WTC11 (cell line): ENCODE measurements around the gene TFCP2. TPM values are rescaled to one million over a fixed set of nuclear protein-coding genes. Genes with fewer than 3 reads are reported as not detected.
A peak's percentile ranks its signal among the peaks of the same experiment; 100 is the strongest.

Source experiments
- ATAC-seq: fragments of 200-7000 bp; cut with Tn5 transposase; 2 replicates; pipeline ENCODE4 v1.10.0; 2021; ENCODE audit warnings: mild to moderate bottlenecking, moderate library complexity
- CTCF ChIA-PET: fragments of 300-600 bp; sonication (Branson Sonifier 250); formaldehyde crosslinking; loops from one replicate; lab custom pipeline; 2021; ENCODE audit warnings: antibody characterized with exemption; lab: Charles Lee
- POLR2A ChIA-PET: fragments of 350-600 bp; sonication (Branson Sonifier 250); formaldehyde crosslinking; loops from one replicate; lab custom pipeline; 2021; ENCODE audit warnings: antibody characterized with exemption; lab: Charles Lee
- DNase-seq: peaks from one replicate; pipeline ENCODE4 v3.0.0; 2021; ENCODE audit warnings: low spot score
- H3K27ac Mint-ChIP-seq: 2 replicates; pipeline ENCODE4 v1.8.0; 2021; ENCODE audit warnings: mixed read lengths
- H3K27me3 Mint-ChIP-seq: 2 replicates; pipeline ENCODE4 v1.8.0; 2021; ENCODE audit warnings: low read depth, mild to moderate bottlenecking, moderate library complexity, mixed read lengths
- H3K36me3 Mint-ChIP-seq: 2 replicates; pipeline ENCODE4 v1.8.0; 2021; ENCODE audit warnings: mixed read lengths
- H3K4me1 Mint-ChIP-seq: 2 replicates; pipeline ENCODE4 v1.8.0; 2022; ENCODE audit warnings: mixed read lengths
- H3K4me3 Mint-ChIP-seq: 2 replicates; pipeline ENCODE4 v1.8.0; 2021; ENCODE audit warnings: mild to moderate bottlenecking, moderate library complexity, mixed read lengths
- H3K9me3 Mint-ChIP-seq: 2 replicates; pipeline ENCODE4 v1.8.0; 2021; ENCODE audit warnings: mixed read lengths
- ATF1 ChIP-seq: sonication (generic); formaldehyde crosslinking; IDR thresholded peaks from 2 replicates; pipeline ENCODE4 v1.8.1; 2023; ENCODE audit warnings: mild to moderate bottlenecking, moderate library complexity, missing genetic modification reagents
- ESRRA ChIP-seq: sonication (generic); formaldehyde crosslinking; IDR thresholded peaks from 2 replicates; pipeline ENCODE4 v1.8.1; 2022; ENCODE audit warnings: mild to moderate bottlenecking, missing genetic modification reagents, borderline replicate concordance
- ETV6 ChIP-seq: sonication (generic); formaldehyde crosslinking; IDR thresholded peaks from 2 replicates; pipeline ENCODE4 v1.8.1; 2022; ENCODE audit warnings: mild to moderate bottlenecking, missing genetic modification reagents
- FOXP1 ChIP-seq: sonication (generic); formaldehyde crosslinking; IDR thresholded peaks from 2 replicates; pipeline ENCODE4 v1.8.0; 2022; ENCODE audit warnings: missing genetic modification reagents, mild to moderate bottlenecking, moderate library complexity, borderline replicate concordance
- MYBL2 ChIP-seq: sonication (generic); formaldehyde crosslinking; IDR thresholded peaks from 2 replicates; pipeline ENCODE4 v1.8.1; 2023; ENCODE audit warnings: mild to moderate bottlenecking, moderate library complexity, missing genetic modification reagents
- NFE2L1 ChIP-seq: sonication (generic); formaldehyde crosslinking; IDR thresholded peaks from 2 replicates; pipeline ENCODE4 v1.8.1; 2023; ENCODE audit warnings: missing genetic modification reagents
- NR3C1 ChIP-seq: sonication (generic); formaldehyde crosslinking; conservative IDR thresholded peaks from 2 replicates; pipeline ENCODE4 v1.8.1; 2023; ENCODE audit warnings: low read depth, mild to moderate bottlenecking, missing genetic modification reagents
- SOX15 ChIP-seq: fragments of 250-450 bp; sonication (Bioruptor Pico); IDR thresholded peaks from 2 replicates; pipeline ENCODE4 v1.9.0; 2021; ENCODE audit warnings: mild to moderate bottlenecking
- TEAD1 ChIP-seq: sonication (generic); formaldehyde crosslinking; IDR thresholded peaks from 2 replicates; pipeline ENCODE4 v1.8.0; 2022; ENCODE audit warnings: mild to moderate bottlenecking, missing genetic modification reagents
- TEAD4 ChIP-seq: sonication (generic); formaldehyde crosslinking; IDR thresholded peaks from 2 replicates; pipeline ENCODE4 v1.8.0; 2022; ENCODE audit warnings: mild to moderate bottlenecking, missing genetic modification reagents
- total RNA-seq: library from RNA; stranded (reverse); gene quantifications from 3 replicates; pipeline ENCODE4 v1.2.3, GENCODE V29; 2021
- TF ChIP-seq, protein P1 (sequence below): sonication (generic); formaldehyde crosslinking; IDR thresholded peaks from 2 replicates; pipeline ENCODE4 v1.8.1; 2022; ENCODE audit warnings: low read depth, missing genetic modification reagents, borderline replicate concordance
- TF ChIP-seq, protein P2 (sequence below): sonication (generic); formaldehyde crosslinking; IDR thresholded peaks from 2 replicates; pipeline ENCODE4 v1.8.1; 2022; ENCODE audit warnings: mild to moderate bottlenecking, moderate library complexity, missing genetic modification reagents
- TF ChIP-seq, protein P3 (sequence below): fragments of 200-600 bp; IDR thresholded peaks from 2 replicates; pipeline ENCODE4 v1.8.0; 2022; ENCODE audit warnings: antibody characterized with exemption
- TF ChIP-seq, protein P4 (sequence below): fragments of 250-450 bp; sonication (Bioruptor Pico); IDR thresholded peaks from 2 replicates; pipeline ENCODE4 v1.9.0; 2021; ENCODE audit warnings: mild to moderate bottlenecking, borderline replicate concordance

The TFCP2 gene
- total RNA-seq, 1 experiment from 2014 or later, result 35.4 TPM

DNA sequence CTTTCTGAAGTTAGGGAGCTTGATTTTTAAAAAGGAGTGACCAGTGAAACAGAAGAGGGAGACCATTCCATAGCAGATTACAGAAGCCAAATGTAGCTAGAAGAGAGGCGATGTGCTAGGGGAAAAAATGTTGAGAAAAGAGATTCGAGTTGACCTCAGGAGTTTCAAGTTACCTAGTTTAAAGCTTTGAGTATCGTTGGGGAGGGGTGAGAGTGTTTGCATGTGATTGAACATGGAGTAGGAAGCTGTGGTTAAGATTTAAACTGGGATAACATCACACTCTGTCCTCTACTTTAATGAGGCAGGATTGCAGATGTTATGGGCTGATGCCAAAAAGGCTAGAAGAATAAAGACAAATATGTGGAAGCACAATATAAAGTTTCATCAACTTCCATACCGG lies 121.1 kb downstream of the TFCP2 start:
- no peak overlapping the region for H3K4me3 Mint-ChIP-seq
- H3K27ac Mint-ChIP-seq, result peak overlapping the region; percentile 66
- H3K4me1 Mint-ChIP-seq, result peaks cover 13% of the 10 kb centered on the region
- TF ChIP-seq TEAD1 (CRISPR knock-in tag) (no peak), MYBL2 (CRISPR knock-in tag) (no peak), ETV6 (CRISPR knock-in tag) (no peak)
- TF ChIP-seq, protein P1, sequence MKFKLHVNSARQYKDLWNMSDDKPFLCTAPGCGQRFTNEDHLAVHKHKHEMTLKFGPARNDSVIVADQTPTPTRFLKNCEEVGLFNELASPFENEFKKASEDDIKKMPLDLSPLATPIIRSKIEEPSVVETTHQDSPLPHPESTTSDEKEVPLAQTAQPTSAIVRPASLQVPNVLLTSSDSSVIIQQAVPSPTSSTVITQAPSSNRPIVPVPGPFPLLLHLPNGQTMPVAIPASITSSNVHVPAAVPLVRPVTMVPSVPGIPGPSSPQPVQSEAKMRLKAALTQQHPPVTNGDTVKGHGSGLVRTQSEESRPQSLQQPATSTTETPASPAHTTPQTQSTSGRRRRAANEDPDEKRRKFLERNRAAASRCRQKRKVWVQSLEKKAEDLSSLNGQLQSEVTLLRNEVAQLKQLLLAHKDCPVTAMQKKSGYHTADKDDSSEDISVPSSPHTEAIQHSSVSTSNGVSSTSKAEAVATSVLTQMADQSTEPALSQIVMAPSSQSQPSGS (CRISPR knock-in tag), result no peak
- TF ChIP-seq, protein P2, sequence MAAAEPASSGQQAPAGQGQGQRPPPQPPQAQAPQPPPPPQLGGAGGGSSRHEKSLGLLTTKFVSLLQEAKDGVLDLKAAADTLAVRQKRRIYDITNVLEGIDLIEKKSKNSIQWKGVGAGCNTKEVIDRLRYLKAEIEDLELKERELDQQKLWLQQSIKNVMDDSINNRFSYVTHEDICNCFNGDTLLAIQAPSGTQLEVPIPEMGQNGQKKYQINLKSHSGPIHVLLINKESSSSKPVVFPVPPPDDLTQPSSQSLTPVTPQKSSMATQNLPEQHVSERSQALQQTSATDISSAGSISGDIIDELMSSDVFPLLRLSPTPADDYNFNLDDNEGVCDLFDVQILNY (CRISPR knock-in tag), result no peak
- ChIA-PET POLR2A (no interaction called here), CTCF (no interaction called here)
- H3K9me3 Mint-ChIP-seq, result no peaks in the 10 kb centered on the region
- DNase-seq (no peak), ATAC-seq (no peak)
- peaks cover 5% of the 10 kb centered on the region; the same call in 1 of the 2 replicates for H3K27me3 Mint-ChIP-seq
- peaks cover 29% of the 10 kb centered on the region for H3K36me3 Mint-ChIP-seq

DNA sequence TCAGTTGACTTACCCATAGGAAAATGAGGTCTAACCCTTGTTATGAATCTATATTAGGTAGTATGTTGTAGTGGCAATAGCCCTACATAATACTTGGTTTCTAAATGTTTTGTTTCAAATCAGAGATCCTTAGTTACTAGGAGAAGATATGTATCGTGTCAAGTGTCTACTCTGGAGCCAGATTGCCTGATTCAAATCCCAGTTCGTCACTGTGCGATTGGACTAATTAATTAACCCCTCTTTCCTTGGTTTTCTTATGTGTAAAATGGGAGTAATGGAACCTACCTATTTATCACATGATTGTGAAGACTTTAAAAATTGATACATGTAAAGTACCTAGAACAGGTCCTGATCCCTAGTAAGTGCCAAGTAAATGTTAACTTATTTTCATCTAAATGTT lies 123.4 kb downstream of the TFCP2 start:
- Mint-ChIP-seq H3K27me3 (peaks cover 5% of the 10 kb centered on the region; the same call in 1 of the 2 replicates), H3K27ac (no peak overlapping the region), H3K36me3 (peaks cover 20% of the 10 kb centered on the region), H3K4me1 (peaks cover 13% of the 10 kb centered on the region), H3K9me3 (no peaks in the 10 kb centered on the region), H3K4me3 (peak overlapping the region; percentile 92)
- ChIA-PET CTCF (no interaction called here), POLR2A (no interaction called here)
- ATAC-seq (no peak), DNase-seq (no peak)
- TF ChIP-seq, protein P3, sequence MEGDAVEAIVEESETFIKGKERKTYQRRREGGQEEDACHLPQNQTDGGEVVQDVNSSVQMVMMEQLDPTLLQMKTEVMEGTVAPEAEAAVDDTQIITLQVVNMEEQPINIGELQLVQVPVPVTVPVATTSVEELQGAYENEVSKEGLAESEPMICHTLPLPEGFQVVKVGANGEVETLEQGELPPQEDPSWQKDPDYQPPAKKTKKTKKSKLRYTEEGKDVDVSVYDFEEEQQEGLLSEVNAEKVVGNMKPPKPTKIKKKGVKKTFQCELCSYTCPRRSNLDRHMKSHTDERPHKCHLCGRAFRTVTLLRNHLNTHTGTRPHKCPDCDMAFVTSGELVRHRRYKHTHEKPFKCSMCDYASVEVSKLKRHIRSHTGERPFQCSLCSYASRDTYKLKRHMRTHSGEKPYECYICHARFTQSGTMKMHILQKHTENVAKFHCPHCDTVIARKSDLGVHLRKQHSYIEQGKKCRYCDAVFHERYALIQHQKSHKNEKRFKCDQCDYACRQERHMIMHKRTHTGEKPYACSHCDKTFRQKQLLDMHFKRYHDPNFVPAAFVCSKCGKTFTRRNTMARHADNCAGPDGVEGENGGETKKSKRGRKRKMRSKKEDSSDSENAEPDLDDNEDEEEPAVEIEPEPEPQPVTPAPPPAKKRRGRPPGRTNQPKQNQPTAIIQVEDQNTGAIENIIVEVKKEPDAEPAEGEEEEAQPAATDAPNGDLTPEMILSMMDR, result no peak
- TF ChIP-seq, protein P4, sequence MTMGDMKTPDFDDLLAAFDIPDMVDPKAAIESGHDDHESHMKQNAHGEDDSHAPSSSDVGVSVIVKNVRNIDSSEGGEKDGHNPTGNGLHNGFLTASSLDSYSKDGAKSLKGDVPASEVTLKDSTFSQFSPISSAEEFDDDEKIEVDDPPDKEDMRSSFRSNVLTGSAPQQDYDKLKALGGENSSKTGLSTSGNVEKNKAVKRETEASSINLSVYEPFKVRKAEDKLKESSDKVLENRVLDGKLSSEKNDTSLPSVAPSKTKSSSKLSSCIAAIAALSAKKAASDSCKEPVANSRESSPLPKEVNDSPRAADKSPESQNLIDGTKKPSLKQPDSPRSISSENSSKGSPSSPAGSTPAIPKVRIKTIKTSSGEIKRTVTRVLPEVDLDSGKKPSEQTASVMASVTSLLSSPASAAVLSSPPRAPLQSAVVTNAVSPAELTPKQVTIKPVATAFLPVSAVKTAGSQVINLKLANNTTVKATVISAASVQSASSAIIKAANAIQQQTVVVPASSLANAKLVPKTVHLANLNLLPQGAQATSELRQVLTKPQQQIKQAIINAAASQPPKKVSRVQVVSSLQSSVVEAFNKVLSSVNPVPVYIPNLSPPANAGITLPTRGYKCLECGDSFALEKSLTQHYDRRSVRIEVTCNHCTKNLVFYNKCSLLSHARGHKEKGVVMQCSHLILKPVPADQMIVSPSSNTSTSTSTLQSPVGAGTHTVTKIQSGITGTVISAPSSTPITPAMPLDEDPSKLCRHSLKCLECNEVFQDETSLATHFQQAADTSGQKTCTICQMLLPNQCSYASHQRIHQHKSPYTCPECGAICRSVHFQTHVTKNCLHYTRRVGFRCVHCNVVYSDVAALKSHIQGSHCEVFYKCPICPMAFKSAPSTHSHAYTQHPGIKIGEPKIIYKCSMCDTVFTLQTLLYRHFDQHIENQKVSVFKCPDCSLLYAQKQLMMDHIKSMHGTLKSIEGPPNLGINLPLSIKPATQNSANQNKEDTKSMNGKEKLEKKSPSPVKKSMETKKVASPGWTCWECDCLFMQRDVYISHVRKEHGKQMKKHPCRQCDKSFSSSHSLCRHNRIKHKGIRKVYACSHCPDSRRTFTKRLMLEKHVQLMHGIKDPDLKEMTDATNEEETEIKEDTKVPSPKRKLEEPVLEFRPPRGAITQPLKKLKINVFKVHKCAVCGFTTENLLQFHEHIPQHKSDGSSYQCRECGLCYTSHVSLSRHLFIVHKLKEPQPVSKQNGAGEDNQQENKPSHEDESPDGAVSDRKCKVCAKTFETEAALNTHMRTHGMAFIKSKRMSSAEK (CRISPR knock-in tag), result no peak
- TF ChIP-seq TEAD4 (CRISPR knock-in tag) (no peak), ESRRA (CRISPR knock-in tag) (no peak), NFE2L1 (CRISPR knock-in tag) (no peak), NR3C1 (no peak), ATF1 (CRISPR knock-in tag) (no peak)

DNA sequence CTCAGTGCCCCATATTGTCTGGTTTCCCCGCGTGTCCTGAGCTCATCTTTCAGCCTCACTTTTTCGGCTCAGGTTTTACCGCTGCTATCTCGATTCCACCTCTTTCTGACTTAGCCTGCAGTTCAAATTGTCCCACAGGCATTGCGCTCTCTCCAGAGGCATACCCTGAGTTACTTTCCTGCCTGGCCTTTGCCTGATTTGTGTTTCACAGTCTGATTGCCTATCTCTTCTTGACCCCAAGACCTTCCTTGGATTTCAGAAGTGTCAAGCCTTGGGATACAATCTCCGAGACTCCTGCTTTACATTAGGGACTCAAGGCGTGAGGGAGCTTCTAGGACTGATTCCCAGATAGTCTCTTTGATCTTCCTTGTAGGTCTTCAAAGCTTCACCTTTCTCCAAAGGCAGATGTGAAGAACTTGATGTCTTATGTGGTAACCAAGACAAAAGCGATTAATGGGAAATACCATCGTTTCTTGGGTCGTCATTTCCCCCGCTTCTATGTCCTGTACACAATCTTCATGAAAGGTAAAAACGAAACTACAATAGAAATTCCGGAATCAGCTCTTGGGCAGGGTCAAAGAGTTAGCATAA lies 124.2 kb downstream of the TFCP2 start:
- peaks cover 14% of the 10 kb centered on the region for H3K36me3 Mint-ChIP-seq
- TF ChIP-seq FOXP1 (CRISPR knock-in tag) (no peak), SOX15 (CRISPR knock-in tag) (no peak)
- TF ChIP-seq, all 79 proteins: peak for 0
- ChIA-PET CTCF (interaction anchor here (0.6 kb wide), 1 partner anchor 292 kb away, joined by 3 read pairs; no protein-coding TSS in a partner anchor), POLR2A (interaction anchor here (0.5 to 0.7 kb wide), 2 partner anchors 23 to 34 kb away, joined by 3 to 4 read pairs; partner anchors contain the start of gene SLC11A2)
- no peaks in the 10 kb centered on the region for H3K9me3 Mint-ChIP-seq
- peak overlapping the region; percentile 82 for H3K27ac Mint-ChIP-seq
- DNase-seq (no peak), ATAC-seq (no peak)
- H3K27me3 Mint-ChIP-seq, result peaks cover 5% of the 10 kb centered on the region; the same call in 1 of the 2 replicates
- peaks cover 13% of the 10 kb centered on the region for H3K4me1 Mint-ChIP-seq
- H3K4me3 Mint-ChIP-seq, result peak overlapping the region; percentile 92
